RWPE2 (cell line): ENCODE measurements around the gene CTNNA1.
A peak's percentile ranks its signal among the peaks of the same experiment; 100 is the strongest.

Experiments
- ATAC-seq: fragments of 200-7000 bp; cut with Tn5 transposase; 3 replicates; pipeline ENCODE4 v1.9.1; 2021; ENCODE audit warnings: low read depth
- DNase-seq: peaks from one replicate; pipeline ENCODE4 v3.0.0-alpha.2; 2020; ENCODE audit warnings: low spot score
- H3K27ac ChIP-seq: fragments of 450-650 bp; 2 replicates; pipeline ENCODE4 v1.5.1; 2017; ENCODE audit warnings: mild to moderate bottlenecking; ENCODE audit not compliant: poor library complexity, severe bottlenecking
- H3K27me3 ChIP-seq: fragments of 250-450 bp; sonication (Bioruptor Pico); 2 replicates; pipeline ENCODE4 v1.5.1; 2021; ENCODE audit warnings: mild to moderate bottlenecking, moderate library complexity; ENCODE audit not compliant: insufficient read depth, poor library complexity, severe bottlenecking
- H3K36me3 ChIP-seq: fragments of 250-450 bp; sonication (Bioruptor Pico); 2 replicates; pipeline ENCODE4 v1.5.1; 2020; ENCODE audit warnings: low read depth, mild to moderate bottlenecking, moderate library complexity
- H3K4me1 ChIP-seq: fragments of 250-450 bp; sonication (Bioruptor Pico); 2 replicates; pipeline ENCODE4 v1.5.1; 2021; ENCODE audit warnings: mild to moderate bottlenecking, moderate library complexity; ENCODE audit not compliant: insufficient read depth, poor library complexity, severe bottlenecking
- H3K4me3 ChIP-seq: fragments of 250-450 bp; sonication (Bioruptor Pico); 2 replicates; pipeline ENCODE4 v1.5.1; 2021; ENCODE audit warnings: mild to moderate bottlenecking, moderate library complexity; ENCODE audit not compliant: severe bottlenecking
- H3K9me3 ChIP-seq: fragments of 250-450 bp; sonication (Bioruptor Pico); 2 replicates; pipeline ENCODE4 v1.5.1; 2021; ENCODE audit warnings: mild to moderate bottlenecking, moderate library complexity; ENCODE audit not compliant: severe bottlenecking
- CTCF ChIP-seq: fragments of 450-650 bp; IDR thresholded peaks from one replicate; pipeline ENCODE4 v1.5.1; 2017; ENCODE audit warnings: mild to moderate bottlenecking, moderate library complexity; ENCODE audit not compliant: poor library complexity, severe bottlenecking

CTNNA1 gene

GRCh38 chr5:138901716-138902115, 148.5 kb downstream of the CTNNA1 start:
- TF ChIP-seq CTCF, result no peak
- H3K4me3 ChIP-seq, result no peak overlapping the region
- no peaks in the 10 kb centered on the region for H3K9me3 ChIP-seq
- H3K27ac ChIP-seq, result peak overlapping the region; percentile 76
- DNase-seq (no peak), ATAC-seq (no peak)
- no peaks in the 10 kb centered on the region for H3K27me3 ChIP-seq
- peaks cover 51% of the 10 kb centered on the region for H3K4me1 ChIP-seq
- H3K36me3 ChIP-seq, result peaks cover 59% of the 10 kb centered on the region

- DNase-seq (no peak), ATAC-seq (peak; percentile 71)
- H3K36me3 ChIP-seq, result peaks cover 68% of the 10 kb centered on the region
- H3K27ac ChIP-seq, result peak overlapping the region; percentile 76
- no peak for TF ChIP-seq CTCF
- no peaks in the 10 kb centered on the region for H3K27me3 ChIP-seq
- H3K4me3 ChIP-seq, result no peak overlapping the region
- H3K4me1 ChIP-seq, result peaks cover 51% of the 10 kb centered on the region
- no peaks in the 10 kb centered on the region for H3K9me3 ChIP-seq
These were observed 150.0 kb downstream of the CTNNA1 start for GRCh38 chr5:138903130-138903775.

- peak overlapping the region; percentile 76 for H3K27ac ChIP-seq
- DNase-seq (no peak), ATAC-seq (peak; percentile 83)
- H3K27me3 ChIP-seq, result no peaks in the 10 kb centered on the region
- H3K4me3 ChIP-seq, result no peak overlapping the region
- H3K36me3 ChIP-seq, result peaks cover 69% of the 10 kb centered on the region
- no peaks in the 10 kb centered on the region for H3K9me3 ChIP-seq
- TF ChIP-seq CTCF, result no peak
- H3K4me1 ChIP-seq, result peaks cover 30% of the 10 kb centered on the region
These were observed 152.3 kb downstream of the CTNNA1 start for GRCh38 chr5:138905541-138905940.

GRCh38 chr5:138909734-138910133, 156.5 kb downstream of the CTNNA1 start:
- DNase-seq (no peak), ATAC-seq (no peak)
- H3K27me3 ChIP-seq, result no peaks in the 10 kb centered on the region
- peaks cover 75% of the 10 kb centered on the region for H3K36me3 ChIP-seq
- no peak overlapping the region for H3K27ac ChIP-seq
- no peaks in the 10 kb centered on the region for H3K9me3 ChIP-seq
- no peak for TF ChIP-seq CTCF
- H3K4me3 ChIP-seq, result no peak overlapping the region
- peaks cover 8% of the 10 kb centered on the region for H3K4me1 ChIP-seq

GRCh38 chr5:138910546-138911185, 157.4 kb downstream of the CTNNA1 start:
- no peak overlapping the region for H3K27ac ChIP-seq
- no peak for ATAC-seq
- no peaks in the 10 kb centered on the region for H3K9me3 ChIP-seq

More at GRCh38 chr5:138910546-138911185, 157.4 kb downstream of the CTNNA1 start:
- DNase-seq, result no peak
- Histone ChIP-seq H3K4me3 (no peak overlapping the region), H3K27me3 (no peaks in the 10 kb centered on the region), H3K4me1 (peaks cover 2% of the 10 kb centered on the region), H3K36me3 (peaks cover 77% of the 10 kb centered on the region)
- TF ChIP-seq CTCF, result no peak
